ENCODE measurements around the gene RHNO1.

The RHNO1 gene

GRCh38 chr12:2902272-2902880, 25.4 kb downstream of the RHNO1 start:
- peak; percentile 76 for DNase-seq (ENCODE audit: low spot score)

- no peak for DNase-seq (ENCODE audit: low spot score)
Measured at GRCh38 chr12:2904260-2904659, 27.2 kb downstream of the RHNO1 start.

GRCh38 chr12:2912216-2912575, 35.2 kb downstream of the RHNO1 start:
- no peak for DNase-seq (ENCODE audit: low spot score)

DNA sequence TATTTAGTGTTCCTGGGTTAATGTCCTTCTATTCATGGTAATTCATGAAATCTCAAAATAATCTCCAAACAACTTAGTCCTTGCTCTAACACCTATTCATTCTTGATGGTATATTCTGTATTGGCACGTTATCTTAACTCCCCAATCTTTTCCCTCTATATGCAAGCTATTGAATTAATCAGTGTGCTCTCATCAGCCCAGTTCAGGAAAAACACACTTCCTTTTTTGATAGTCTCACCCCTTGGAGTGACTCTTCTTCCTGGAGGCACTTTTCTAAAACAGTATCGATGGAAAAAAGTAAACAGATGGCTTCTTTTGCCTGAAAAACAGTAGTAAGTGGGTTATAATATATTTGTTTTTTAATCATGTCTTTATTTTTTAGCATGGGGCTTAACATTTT, 42.2 kb downstream of the RHNO1 start:
- DNase-seq (ENCODE audit: low spot score), result no peak

GRCh38 chr12:2922329-2922728, 45.3 kb downstream of the RHNO1 start:
- no peak for DNase-seq (ENCODE audit: low spot score)

- DNase-seq (ENCODE audit: low spot score), result no peak
Measured at GRCh38 chr12:2923057-2923456, 46.0 kb downstream of the RHNO1 start.

DNA sequence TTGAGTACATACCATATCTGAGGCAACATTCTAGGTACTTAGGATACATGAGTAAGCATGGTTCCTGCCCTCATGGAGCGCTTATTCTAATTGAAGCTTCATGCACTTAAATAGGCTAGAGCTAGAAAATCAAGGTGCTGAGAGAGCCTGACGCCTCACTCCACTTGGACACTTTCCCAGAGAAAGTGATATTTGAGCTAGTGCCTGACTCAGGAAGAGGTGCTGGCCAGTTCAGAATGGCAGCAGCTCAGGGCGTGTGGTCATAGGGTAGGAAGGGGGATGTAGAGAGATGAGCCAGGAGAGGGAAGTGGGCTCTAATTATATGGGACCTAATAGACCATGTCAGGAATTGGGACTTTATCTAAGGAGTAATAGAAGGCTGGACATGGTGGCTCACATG, 47.0 kb downstream of the RHNO1 start:
- DNase-seq (ENCODE audit: low spot score), result no peak

- no peak for DNase-seq (ENCODE audit: low spot score)
Measured at GRCh38 chr12:2925322-2925995, 48.4 kb downstream of the RHNO1 start.

DNA sequence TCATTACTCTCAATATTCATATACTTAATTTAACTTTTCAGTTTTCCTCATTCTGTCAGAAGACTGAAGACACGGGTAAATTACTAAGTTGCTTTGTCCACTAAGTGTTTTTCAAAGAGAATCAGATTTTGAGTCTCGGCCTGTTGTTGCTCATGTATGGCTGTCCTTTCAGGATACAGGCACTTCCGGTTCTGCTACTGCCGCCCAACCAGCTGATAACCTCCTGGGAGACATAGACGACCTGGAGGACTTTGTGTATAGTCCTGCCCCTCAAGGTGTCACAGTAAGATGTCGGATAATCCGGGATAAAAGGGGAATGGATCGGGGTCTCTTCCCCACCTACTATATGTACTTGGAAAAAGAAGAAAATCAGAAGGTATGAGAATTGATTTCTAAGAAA, 53.8 kb downstream of the RHNO1 start:
- DNase-seq (ENCODE audit: low spot score), result no peak

- DNase-seq (ENCODE audit: low spot score), result no peak
Measured at GRCh38 chr12:2933586-2933985, 56.6 kb downstream of the RHNO1 start.

- no peak for DNase-seq (ENCODE audit: low spot score)
Measured at GRCh38 chr12:2934371-2934770, 57.3 kb downstream of the RHNO1 start.

GRCh38 chr12:2936301-2936700, 59.3 kb downstream of the RHNO1 start:
- no peak for DNase-seq (ENCODE audit: low spot score)

- no peak for DNase-seq (ENCODE audit: low spot score)
Measured at GRCh38 chr12:2937500-2937899, 60.5 kb downstream of the RHNO1 start.

Measured in putamen (tissue), 1 donor.